PC-3 (cell line): ENCODE measurements around the gene CDC37L1.

ENCODE experiments used
- EZH2 ChIP-seq: fragments of 300-600 bp; sonication (generic); IDR thresholded peaks from one replicate; pipeline ENCODE4 v1.6.1; 2017; ENCODE audit warnings: antibody characterized with exemption, mild to moderate bottlenecking, low read length; ENCODE audit not compliant: unreplicated experiment
- EZH2phosphoT487 ChIP-seq: fragments of 300-600 bp; sonication (generic); IDR thresholded peaks from 2 replicates; pipeline ENCODE4 v1.6.1; 2018; ENCODE audit warnings: mild to moderate bottlenecking, antibody characterized with exemption, low read length, borderline replicate concordance
- TF ChIP-seq, protein P1 (sequence below): fragments of 300-600 bp; sonication (generic); conservative IDR thresholded peaks from 2 replicates; pipeline ENCODE4 v1.5.1; 2017; ENCODE audit warnings: antibody characterized with exemption, low read depth, mild to moderate bottlenecking, low read length

DNA sequence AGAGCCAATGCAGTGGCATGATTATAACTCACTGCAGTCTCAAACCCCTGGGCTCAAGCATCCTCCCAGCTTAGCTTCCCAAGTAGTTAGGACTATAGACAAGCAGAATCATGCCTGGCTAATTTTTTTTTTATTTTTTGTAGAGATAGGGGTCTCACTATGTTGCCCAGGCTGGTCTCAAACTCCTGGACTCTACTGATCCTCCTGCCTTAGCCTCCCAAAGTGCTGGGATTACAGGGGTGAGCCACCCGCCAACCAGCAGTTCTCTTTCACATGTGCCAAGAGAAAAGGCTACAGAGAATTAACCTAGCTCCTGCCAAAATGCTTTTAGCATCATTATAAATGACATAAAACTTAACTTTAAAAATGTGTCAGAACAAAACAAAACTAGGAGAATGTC, 53.5 kb downstream of the CDC37L1 start:
- TF ChIP-seq, protein P1, sequence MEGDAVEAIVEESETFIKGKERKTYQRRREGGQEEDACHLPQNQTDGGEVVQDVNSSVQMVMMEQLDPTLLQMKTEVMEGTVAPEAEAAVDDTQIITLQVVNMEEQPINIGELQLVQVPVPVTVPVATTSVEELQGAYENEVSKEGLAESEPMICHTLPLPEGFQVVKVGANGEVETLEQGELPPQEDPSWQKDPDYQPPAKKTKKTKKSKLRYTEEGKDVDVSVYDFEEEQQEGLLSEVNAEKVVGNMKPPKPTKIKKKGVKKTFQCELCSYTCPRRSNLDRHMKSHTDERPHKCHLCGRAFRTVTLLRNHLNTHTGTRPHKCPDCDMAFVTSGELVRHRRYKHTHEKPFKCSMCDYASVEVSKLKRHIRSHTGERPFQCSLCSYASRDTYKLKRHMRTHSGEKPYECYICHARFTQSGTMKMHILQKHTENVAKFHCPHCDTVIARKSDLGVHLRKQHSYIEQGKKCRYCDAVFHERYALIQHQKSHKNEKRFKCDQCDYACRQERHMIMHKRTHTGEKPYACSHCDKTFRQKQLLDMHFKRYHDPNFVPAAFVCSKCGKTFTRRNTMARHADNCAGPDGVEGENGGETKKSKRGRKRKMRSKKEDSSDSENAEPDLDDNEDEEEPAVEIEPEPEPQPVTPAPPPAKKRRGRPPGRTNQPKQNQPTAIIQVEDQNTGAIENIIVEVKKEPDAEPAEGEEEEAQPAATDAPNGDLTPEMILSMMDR: no peak
- TF ChIP-seq EZH2 (no peak), EZH2phosphoT487 (no peak)
